AG08396 (cell line): ENCODE results near the gene PHYKPL.
"Not testable (repeated sequence)": the region's sequence is repeated elsewhere in the genome, so short reads cannot be mapped to it uniquely, and the experiment has no call there.

Source experiments
- DNase-seq: peaks from one replicate; pipeline ENCODE4 v3.0.0; 2012; ENCODE audit warnings: low spot score, mixed read lengths

The PHYKPL gene

DNA sequence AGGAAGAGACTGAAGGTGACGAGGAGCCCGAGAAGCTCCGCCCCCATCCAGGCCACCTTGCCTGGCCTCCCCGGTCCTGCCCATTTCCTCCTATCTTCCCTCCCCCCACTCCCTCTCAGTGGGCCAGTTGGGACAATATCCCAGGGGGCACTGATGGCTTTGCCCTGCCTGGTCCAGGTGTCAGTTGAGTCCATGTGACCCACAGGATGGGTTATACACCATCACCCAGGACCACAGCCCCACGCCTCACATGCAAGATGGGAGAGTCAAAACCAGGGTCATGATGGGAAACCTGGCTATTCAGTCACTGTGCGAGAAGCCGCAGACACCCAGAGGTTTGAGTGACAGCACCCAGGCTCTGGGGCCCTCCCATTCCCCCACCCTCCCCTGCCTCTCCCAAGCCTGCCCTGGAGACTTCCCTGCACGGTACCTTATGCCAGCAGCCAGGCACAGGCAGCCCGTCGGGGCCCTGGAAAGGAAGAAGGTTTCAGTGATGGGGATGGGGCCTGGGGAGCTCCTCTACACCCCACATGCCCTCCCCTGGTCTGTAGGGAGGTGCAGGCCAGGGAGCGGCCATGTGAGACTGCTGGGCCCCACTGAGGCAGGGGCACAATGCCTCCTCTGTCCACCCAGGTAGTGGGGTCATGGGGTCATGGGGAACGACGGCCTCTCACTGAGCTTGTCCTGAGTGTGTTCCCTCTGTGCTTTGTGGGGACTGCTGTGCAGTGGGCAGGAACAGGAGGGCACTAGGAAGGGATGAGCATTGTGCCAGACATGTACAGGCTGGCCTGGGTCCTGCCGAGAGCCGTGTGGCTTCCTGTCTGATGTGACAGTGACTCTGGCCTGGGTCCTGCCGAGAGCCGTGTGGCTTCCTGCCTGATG, 6.3 kb upstream of the PHYKPL start:
- no peak for DNase-seq

GRCh38 chr5:178238313-178238635, 5.7 kb upstream of the PHYKPL start:
- DNase-seq = no peak

DNA sequence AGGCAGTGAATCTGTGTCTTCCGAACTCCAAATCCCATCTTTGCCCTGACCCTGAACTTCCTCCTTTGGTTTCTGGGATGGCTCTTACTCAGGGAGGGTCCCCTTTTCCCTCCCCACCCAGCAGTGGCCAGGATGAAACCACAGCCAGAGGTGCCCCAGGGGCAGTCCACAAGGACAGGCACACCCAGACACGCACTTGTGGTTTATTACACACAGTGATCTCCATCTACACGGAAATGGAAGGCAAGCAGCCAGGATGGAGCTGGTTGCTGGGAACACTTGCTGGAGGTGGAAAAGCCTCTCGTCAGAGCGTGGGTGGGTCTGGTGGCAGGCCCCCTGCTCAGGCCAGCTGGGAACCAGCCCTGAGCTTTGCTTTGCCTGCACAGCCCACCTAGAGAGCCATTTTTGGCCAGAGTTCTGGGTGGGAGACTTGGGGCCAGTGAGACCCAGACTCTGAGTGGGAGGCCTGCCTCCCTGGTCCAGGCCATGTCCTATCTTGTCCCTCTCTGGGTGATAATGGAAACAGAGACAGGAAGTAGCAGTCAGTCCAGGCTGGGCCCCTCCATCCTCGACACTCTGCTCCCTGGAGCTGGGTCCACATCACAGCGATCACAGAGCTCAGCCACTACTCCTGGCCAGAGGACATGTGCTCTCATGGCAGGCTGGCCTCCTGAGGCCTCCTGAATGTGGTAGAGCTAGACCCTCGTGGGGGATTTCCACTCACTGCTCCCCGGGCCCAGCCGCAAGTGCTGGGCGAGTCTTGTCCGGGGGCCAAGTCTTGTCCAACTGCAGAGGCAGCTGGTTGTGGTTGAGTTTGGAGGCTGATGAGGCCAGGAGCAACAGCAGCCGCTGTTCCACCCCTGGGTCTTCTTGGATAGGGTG, 5.1 kb upstream of the PHYKPL start:
- no peak for DNase-seq

DNA sequence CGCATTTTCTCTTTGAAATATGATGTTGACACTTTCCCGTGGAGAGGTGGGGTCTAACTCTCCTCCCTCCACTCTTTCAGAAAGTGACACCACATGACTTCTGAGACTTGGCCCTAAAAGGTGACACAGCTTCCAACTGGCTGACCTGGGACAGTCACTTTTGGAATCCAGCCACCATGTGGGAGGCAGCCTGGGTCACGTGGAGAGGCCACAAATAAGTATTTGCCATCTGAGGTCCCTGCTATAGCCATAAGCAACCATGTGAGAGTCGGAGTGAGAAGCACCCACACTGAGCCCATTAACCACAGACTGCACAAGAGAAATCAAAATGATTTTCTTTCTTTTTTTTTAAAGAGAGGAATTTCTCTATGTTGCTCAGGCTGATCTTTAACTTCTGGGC, 4.1 kb upstream of the PHYKPL start:
- no peak for DNase-seq

- no peak for DNase-seq
Measured at GRCh38 chr5:178236126-178236525, 3.5 kb upstream of the PHYKPL start.

DNA sequence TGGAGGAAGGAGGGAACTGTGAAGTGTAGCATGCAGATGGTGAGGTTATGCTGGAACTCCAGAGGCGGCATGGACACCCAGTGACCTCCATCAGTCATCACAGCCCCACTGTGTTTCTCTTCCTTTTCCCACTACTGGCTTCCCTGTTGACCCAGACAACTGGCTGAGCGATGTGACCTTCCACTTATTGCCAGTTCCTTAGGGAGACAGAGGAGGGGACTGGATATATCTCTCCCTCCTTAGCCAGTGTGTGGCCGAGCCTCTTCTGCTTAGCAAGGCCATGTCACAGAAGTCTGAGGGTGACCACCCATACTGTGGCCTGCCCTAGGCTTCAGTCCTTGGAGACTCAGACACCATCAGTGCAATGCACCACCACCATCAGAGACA, 3.0 kb upstream of the PHYKPL start:
- no peak for DNase-seq

DNA sequence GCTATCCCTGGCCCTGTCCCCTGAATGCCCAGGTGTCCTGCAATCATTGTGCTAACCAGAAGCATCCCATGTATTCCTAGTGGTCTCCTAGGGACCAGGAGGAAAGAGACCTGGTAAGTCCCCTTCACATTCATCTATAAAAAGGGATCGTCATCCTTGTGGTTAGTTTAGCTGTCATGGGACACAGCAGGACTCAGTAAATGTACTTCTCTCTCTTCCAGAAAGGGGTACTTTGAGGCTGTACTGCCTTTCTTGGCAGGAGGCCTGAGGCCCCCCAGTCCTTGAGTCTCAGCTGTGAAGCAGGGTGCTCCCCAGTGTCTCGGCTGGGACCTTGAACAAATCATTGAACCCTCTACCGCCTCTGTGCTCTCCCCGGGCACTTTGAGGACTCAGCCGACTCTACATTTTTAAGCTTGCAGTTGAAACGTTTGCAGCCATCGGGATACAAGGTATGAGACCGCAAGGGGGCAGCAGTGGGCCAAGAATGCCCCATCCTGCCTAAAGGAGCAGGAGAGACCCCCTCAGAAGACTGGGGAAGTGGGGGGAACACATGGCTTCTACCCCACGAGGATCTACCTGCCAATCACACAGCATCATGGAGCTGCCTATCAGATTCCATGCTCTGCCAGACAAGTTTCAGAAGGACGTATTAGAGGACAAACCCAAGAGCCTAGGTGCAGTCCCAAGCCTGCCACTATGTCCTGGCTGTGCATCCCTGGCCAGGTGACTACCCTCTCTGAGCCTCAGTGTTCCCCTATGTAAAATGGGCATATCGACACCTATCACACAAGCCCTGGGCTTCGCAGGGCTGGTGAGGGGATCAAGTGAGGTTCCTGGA, 2.4 kb upstream of the PHYKPL start:
- DNase-seq = peak; percentile 85

GRCh38 chr5:178234121-178234749, 1.6 kb upstream of the PHYKPL start:
- DNase-seq = no peak

DNA sequence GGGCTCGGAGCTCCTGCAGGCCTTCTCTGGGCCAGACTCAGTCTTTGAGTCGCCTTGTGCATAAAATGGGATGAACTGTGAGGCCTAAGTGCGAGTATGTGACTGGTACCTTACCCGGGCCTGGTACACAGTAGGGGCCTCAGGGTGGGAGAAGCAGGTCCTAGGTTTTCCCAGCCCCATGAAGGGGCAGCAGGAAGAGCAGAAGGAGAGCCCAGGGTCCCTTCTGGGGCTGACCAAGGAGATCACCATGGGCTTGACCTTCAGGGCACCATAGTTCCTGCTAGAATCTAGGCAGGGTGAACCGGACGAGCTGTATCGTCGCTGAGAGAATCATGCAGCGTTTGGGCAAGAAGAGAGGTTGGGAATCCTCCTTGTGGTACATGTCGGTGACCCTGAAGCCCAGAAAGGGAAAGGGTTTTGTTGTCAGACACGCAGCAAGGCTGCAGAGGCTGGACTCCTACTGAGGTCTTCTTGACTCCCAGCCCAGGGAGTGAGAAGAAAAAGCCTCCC, 373 bp upstream of the PHYKPL start:
- DNase-seq = no peak

DNA sequence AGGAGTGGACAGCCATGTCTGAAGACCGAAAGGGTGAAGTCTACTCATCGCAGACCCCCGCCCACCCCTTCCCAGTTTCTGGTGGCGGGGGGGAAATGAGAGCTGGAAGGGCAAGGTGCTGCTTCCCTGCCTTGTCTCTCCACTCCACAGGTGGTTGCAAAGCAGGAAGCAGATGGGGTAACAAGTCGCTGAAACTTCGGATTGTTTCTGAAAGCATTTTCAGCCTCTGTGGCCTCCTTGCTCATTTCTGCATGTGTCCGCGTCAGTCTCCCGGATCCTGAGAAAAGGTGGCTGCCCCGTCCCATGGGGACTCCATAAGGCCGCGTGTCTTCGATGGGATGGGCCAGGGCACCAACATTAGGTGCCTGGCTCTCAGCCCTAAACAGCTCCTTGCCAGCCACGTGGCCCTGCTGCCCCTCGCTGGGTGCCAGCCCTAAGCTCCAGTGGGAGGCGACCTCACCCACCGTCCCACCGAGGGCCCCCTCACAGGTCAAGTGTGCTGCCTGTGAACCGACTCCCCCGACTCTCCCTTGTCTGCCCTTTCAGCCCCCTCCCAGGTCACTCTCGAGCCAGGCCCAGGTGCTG, 971 bp downstream of the PHYKPL start:
- DNase-seq = no peak

- DNase-seq = peak; percentile 58
Measured at GRCh38 chr5:178230879-178231538, 1.6 kb downstream of the PHYKPL start.

DNA sequence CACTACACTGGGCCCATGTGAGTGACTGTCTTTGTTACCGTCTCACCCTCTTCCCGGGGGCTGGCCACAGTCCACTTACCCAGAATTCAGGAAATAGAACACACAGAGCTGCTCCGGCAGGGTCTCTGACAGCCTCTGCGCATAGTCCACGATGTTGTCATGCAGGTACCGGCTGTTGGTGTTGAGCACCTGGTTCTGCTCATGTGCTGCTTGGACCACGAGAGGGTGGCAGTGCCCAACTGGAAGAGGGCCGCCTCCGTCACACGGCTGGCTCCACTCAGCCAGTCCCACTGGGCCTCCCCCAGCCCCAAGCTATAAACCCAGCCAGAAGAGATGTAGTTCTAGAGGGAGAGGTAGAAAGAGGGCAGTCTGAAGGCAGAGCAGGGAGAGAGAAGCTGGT, 2.7 kb downstream of the PHYKPL start:
- DNase-seq = no peak

DNA sequence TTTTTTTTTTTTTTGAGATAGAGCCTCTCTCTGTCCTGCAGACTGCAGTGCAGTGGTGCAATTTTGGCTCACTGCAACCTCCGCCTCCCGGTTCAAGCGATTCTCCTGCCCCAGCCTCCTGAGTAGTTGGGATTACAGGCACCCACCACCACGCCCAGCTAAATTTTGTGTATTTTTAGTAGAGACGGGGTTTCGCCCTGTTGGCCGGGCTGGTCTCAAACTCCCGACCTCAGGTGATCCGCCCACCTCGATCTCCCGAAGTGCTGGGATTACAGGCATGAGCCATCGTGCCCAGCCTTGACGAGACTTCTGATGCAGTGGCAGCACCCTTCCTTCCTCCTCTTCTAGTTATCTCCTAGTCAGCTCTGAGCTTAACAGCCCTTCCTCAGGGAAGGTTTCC, 3.5 kb downstream of the PHYKPL start:
- DNase-seq = not testable (repeated sequence)

DNA sequence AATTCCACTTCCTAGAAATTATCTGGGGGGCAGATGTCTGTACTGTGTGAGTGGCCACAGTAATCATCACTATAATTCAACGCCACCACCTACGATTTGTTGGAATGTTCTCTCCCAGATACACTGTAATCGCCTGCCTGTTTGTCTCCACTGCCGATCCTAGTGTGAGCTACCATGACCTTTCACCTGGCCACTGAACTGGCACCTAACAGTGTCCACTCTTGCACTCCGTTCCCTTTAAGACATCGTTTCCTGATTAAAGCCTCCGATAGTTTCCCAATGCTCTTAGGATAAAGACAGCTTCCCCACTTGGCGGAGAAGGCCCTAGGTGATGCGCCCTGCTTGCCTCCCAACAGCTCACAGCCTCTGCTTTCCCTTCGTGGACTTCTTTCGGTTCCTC, 4.0 kb downstream of the PHYKPL start:
- DNase-seq = no peak

GRCh38 chr5:178227929-178228328, 4.7 kb downstream of the PHYKPL start:
- no peak for DNase-seq

- DNase-seq = no peak
Measured at GRCh38 chr5:178227138-178227659, 5.4 kb downstream of the PHYKPL start.

DNA sequence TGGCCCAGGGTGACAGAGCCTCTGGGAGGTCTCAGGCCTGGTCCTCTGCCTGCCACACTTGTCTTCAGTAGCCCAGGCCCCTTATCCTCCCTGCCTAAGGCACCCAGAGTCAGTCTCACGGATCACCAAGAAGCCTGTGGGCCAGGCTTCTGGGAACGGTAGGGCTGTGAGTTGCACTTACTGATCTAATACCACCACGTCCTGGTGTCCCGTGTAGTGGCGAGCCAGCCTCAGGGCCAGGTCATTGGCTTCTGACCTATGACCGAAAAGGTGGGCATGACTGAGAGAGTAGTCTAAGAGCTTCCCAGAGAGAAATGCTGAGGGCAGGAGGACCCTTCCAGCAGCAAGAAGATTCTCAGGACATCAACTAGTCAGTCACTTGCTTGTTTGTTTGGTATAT, 7.4 kb downstream of the PHYKPL start:
- DNase-seq = no peak

- no peak for DNase-seq
Measured at GRCh38 chr5:178224403-178224802, 8.2 kb downstream of the PHYKPL start.

DNA sequence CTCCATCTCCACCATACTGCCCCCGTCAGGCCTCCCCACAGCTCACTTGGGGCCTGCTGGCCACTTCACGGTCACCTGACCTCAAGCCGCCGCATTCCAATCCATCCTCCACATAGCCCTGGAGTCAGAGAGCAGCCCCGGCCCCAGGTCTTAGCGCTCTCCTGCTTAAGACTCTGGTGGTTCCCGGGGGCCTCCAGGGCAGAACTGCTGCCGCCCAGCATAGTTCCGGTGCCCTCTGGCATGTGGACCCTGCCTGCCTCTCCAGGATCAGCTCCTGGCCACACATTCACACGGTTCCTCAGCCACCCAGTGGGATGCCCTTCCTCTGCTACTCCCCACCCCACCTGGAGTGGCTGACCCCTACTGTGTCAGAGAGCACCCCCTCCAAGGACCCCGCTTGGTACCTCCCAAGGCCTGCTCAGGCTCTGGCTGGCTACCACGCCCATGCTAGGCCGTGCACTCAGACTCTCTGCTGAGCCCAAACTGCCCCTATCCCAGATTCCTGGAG, 8.7 kb downstream of the PHYKPL start:
- no peak for DNase-seq

DNA sequence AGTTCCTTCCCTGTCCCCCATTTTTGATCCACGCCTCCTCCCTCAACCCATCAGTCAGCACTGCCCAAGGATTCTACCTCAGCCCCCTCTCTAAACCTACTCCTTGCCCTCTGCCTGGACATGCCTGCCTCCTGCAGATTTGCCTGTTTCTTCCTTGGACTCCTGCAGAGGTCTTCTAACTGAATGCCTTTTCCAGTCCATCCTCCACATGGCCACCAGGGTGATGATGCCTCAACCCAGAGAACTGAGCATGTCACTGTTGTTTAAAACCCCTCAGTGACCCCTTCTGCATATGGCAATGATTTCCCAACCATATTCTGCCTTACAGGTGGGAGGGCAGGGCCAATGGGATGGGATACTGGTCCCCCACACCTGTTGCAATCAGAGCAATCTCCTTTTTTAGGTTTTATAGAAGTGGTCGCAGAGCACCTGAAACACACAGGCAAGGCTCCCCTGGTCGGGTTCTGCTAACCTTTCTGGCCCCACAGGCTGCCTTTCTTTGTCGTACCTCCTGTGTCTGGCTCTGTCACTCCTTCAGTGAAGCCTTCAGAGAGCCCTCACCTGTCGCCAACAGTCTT, 9.3 kb downstream of the PHYKPL start:
- DNase-seq = no peak
